Spleen (tissue), 11 donors: ENCODE measurements around the gene GLG1. TPM values are rescaled to one million over a fixed set of nuclear protein-coding genes. Genes with fewer than 3 reads are reported as not detected.

Experiments
- DNase-seq: peaks from one replicate; pipeline ENCODE4 v3.0.0-alpha.2; 2020
- H3K27ac ChIP-seq, 8 donors: fragments of 200-600 bp; sonication (generic) in 7 of 8; 1 replicate in 4 of 8; 2 replicates in 4 of 8; pipeline versions ENCODE4 v1.5.0 to v1.8.0; 2016 to 2021; ENCODE audit warnings: inconsistent platforms in 4 of 8, mild to moderate bottlenecking in 4 of 8, moderate library complexity in 1 of 8
- H3K27me3 ChIP-seq, 7 donors: fragments of 200-600 bp; sonication (generic) in 6 of 7; replicated peaks in 1 of 7; 1 replicate in 4 of 7; 2 replicates in 3 of 7; pipeline versions ENCODE4 v1.5.0 to v1.8.0; 2016 to 2021; ENCODE audit warnings: inconsistent platforms in 3 of 7, mild to moderate bottlenecking in 1 of 7
- H3K36me3 ChIP-seq, 6 donors: fragments of 200-600 bp; sonication (generic) in 5 of 6; 1 replicate in 4 of 6; 2 replicates in 2 of 6; pipeline versions ENCODE4 v1.5.0 to v1.8.0; 2016 to 2021; ENCODE audit warnings: inconsistent platforms in 2 of 6
- H3K4me1 ChIP-seq, 6 donors: fragments of 200-600 bp; sonication (generic) in 5 of 6; 1 replicate in 3 of 6; 2 replicates in 3 of 6; pipeline versions ENCODE4 v1.5.0 to v1.8.0; 2016 to 2021; ENCODE audit warnings: inconsistent platforms in 3 of 6
- H3K4me3 ChIP-seq, 8 donors: fragments of 200-600 bp; sonication (generic) in 7 of 8; 1 replicate in 4 of 8; 2 replicates in 4 of 8; pipeline versions ENCODE4 v1.5.0 to v1.8.0; 2016 to 2021; ENCODE audit warnings: inconsistent platforms in 4 of 8, mild to moderate bottlenecking in 4 of 8, moderate library complexity in 2 of 8
- H3K9me3 ChIP-seq, 8 donors: fragments of 200-600 bp; sonication (generic) in 7 of 8; 1 replicate in 4 of 8; 2 replicates in 4 of 8; pipeline versions ENCODE4 v1.5.0 to v1.8.0; 2016 to 2021; ENCODE audit warnings: inconsistent platforms in 4 of 8
- CTCF ChIP-seq, 11 experiments: fragments of 200-600 bp in 7 of 11; fragments of 450-650 bp in 4 of 11; sonication (generic) in 4 of 11; IDR thresholded peaks in 8 of 11; conservative IDR thresholded peaks in 3 of 11; 1 replicate in 7 of 11; 2 replicates in 4 of 11; pipeline versions ENCODE4 v1.4.0 to v1.8.0; 2016 to 2021; ENCODE audit warnings: antibody characterized with exemption in 11 of 11, inconsistent platforms in 4 of 11, mild to moderate bottlenecking in 1 of 11
- POLR2A ChIP-seq, 3 donors: fragments of 450-650 bp; IDR thresholded peaks; one replicate each; pipeline ENCODE4 v1.5.1; 2017; ENCODE audit warnings: antibody characterized with exemption in 3 of 3, mild to moderate bottlenecking in 1 of 3
- POLR2AphosphoS5 ChIP-seq, 3 donors: sonication (generic); formaldehyde crosslinking; IDR thresholded peaks; one replicate each; pipeline ENCODE4 v1.5.1; 2017; ENCODE audit warnings: antibody characterized with exemption in 3 of 3
- WGBS, 5 donors: extraction: QIAGEN DNeasy Blood & Tissue Kit in 3 of 5; methylation state at CpG; one replicate each; pipeline versions ENCODE4 v1.1.5 to v1.1.7; 2013 to 2018; 5-methylcytosine and 5-hydroxymethylcytosine counted together
- intact Hi-C: fragments of 100-400 bp; cut with DNase I; formaldehyde crosslinking; loops from one replicate; pipeline ENCODE4 v1.15.0; 2023; ENCODE audit warnings: low total_unique reads
- polyA plus RNA-seq, 3 donors: library from polyadenylated mRNA; stranded (reverse); fragments of 200-250 nt; gene quantifications; one replicate each; pipeline ENCODE4 v1.2.1, GENCODE V29; 2013
- total RNA-seq, 7 donors: library from RNA; depleted of rRNA in 3 of 7; stranded (reverse); fragments of >200 nt in 3 of 7; fragmentation: NEBNext Ultra II Directional in 4 of 7; extraction: Animal tissue kit (Norgen Biotek cat#: 25700) in 4 of 7; gene quantifications; one replicate each; pipeline versions ENCODE4 v1.1.0 to v1.2.1, GENCODE V29; 2016 to 2021
- donor health status: healthy with polysubstance abuse.
- donor health status: DM: no; HTN: no; CAD: no; lungs with moderate emphysema.
- donor health status: DM: no; HTN: no; CAD: no.
- donor health status: Bipolar disorder and iron deficiency.
- donor health status: healthy.
- donor health status: DM: no; HTN: no; CAD: no.
- donor health status: DM: yes; HTN: yes; CAD: no.

The GLG1 gene
- total and polyA plus RNA-seq, 10 donors, result 14.6 to 124 (median 101) TPM

DNA sequence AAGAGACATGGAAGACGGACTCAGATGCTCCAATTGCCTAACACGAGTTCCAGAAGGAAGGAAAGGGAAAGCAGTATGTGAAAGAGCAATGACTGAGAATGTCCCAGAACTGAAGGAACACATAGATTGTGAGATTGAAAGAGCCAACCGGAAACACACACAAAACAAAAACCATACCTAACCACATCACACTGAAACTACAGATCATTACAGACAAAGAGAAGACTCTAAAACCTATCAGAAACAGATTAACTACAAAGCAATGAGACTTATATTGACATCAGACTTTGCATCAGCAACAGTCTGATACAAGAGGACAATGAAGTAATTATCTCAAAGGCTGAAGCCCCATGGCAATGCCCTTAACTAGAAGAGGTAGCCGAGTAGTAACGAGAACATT lies 140.0 kb downstream of the GLG1 start:
- intact Hi-C loops, result no loop called here

DNA sequence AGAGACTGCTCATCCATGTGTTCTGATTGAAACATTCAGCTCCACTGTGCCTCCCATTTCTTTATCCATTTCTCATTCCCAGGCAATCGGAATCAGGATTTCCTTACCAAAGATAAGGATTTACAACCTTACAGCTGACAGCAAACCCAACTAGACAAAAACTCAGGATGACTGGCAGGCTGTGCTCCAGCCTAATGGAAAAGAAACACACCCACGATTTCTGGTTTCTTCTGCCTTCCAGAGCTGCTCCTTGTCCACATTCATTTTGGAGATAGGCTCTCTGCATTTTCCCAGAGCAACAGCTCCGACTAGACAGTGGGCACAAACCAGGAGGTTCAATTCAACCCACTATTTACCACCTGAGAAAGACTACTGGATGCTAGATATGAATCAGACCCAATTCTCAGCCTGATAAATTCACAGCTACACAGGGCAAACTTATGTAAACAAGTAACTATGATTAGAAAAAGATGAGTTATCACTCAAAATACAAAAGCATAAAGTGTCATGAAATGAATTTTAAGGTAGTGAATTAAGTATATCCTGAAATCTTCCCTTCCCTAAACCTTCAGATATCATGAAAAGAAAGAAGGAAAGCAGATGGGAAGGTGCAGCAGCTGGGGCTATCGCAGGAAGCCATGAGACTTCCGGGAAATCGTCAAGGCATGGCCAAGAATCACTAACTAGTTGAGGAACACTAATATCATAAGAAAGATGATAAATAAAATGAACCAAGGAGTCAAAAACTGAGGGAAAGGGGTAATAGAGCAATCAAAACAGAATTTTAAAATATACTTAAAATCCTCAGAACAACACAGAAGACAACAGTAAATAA lies 140.8 kb downstream of the GLG1 start:
- Histone ChIP-seq H3K27me3 (no peaks in the 10 kb centered on the region), H3K9me3 (no peaks in the 10 kb centered on the region), H3K4me1 (peaks cover 0 to 11% (median 0%) of the 10 kb centered on the region in 6 donors), H3K36me3 (peaks cover 10 to 100% (median 94%) of the 10 kb centered on the region in 6 donors), H3K4me3 (no peak overlapping the region), H3K27ac (peak overlapping the region in 2 of 8 donors; percentile 8 to 10)
- no peak for DNase-seq
- intact Hi-C loops, result no loop called here
- no peak for TF ChIP-seq POLR2AphosphoS5 (IDR thresholded peaks at IDR 0.05)
- TF ChIP-seq POLR2A (IDR thresholded peaks at IDR 0.05), result no peak
- no peak for TF ChIP-seq CTCF (IDR thresholded peaks at IDR 0.05 in 8 of 11, conservative IDR thresholded peaks at IDR 0.05 in 3 of 11)
- WGBS, 5 donors, result 77 to 87% (median 84%) methylated on average over 6 of the region's 6 CpGs

More for the DNA sequence above, 140.0 kb downstream of the GLG1 start:
- H3K36me3 ChIP-seq, result peaks cover 10 to 100% (median 95%) of the 10 kb centered on the region in 6 donors
- peak overlapping the region in 1 of 8 donors; percentile 10 for H3K27ac ChIP-seq
- peaks cover 0 to 11% (median 0%) of the 10 kb centered on the region in 6 donors for H3K4me1 ChIP-seq
- TF ChIP-seq POLR2A (IDR thresholded peaks at IDR 0.05), result no peak
- no peak for TF ChIP-seq CTCF (IDR thresholded peaks at IDR 0.05 in 8 of 11, conservative IDR thresholded peaks at IDR 0.05 in 3 of 11)
- no peak for TF ChIP-seq POLR2AphosphoS5 (IDR thresholded peaks at IDR 0.05)
- WGBS, 5 donors, result 80 to 93% (median 89%) methylated on average over 5 of the region's 5 CpGs
- H3K27me3 ChIP-seq, result no peaks in the 10 kb centered on the region
- DNase-seq, result no peak
- H3K4me3 ChIP-seq, result no peak overlapping the region
- H3K9me3 ChIP-seq, result no peaks in the 10 kb centered on the region

DNA sequence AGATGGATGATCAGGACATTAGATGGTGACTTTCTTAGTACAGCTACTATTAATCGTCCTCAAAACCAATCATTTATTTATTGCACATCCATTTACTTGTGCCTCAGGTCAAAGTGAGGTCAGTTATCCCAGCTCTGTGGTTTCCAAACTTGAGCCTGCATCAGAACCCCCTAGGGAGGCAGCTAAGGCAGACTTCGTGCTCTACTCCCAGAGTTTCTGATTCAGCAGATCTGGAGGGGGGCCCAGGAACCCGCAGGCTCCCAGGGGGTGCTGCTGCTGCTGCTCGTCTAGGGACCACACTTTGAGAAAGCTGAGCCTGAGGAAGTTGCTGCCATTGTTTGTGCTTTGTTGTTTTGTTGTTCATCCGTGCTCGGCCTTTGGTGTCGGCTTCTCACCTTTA lies 141.6 kb downstream of the GLG1 start:
- peaks cover 0 to 11% (median 0%) of the 10 kb centered on the region in 6 donors for H3K4me1 ChIP-seq
- H3K9me3 ChIP-seq, result no peaks in the 10 kb centered on the region
- intact Hi-C loops, result no loop called here
- no peak overlapping the region for H3K4me3 ChIP-seq
- no peaks in the 10 kb centered on the region for H3K27me3 ChIP-seq
- H3K27ac ChIP-seq, result no peak overlapping the region
- TF ChIP-seq POLR2AphosphoS5 (IDR thresholded peaks at IDR 0.05), result no peak
- TF ChIP-seq CTCF (IDR thresholded peaks at IDR 0.05 in 8 of 11, conservative IDR thresholded peaks at IDR 0.05 in 3 of 11), result no peak
- no peak for TF ChIP-seq POLR2A (IDR thresholded peaks at IDR 0.05)
- H3K36me3 ChIP-seq, result peaks cover 10 to 100% (median 94%) of the 10 kb centered on the region in 6 donors
- 91 to 95% (median 92%) methylated on average over 7 of the region's 7 CpGs for WGBS, 5 donors
- no peak for DNase-seq

GRCh38 chr16:74463888-74464287 lies 143.0 kb downstream of the GLG1 start:
- Histone ChIP-seq H3K27me3 (no peaks in the 10 kb centered on the region), H3K9me3 (no peaks in the 10 kb centered on the region), H3K36me3 (peaks cover 10 to 100% (median 92%) of the 10 kb centered on the region in 6 donors), H3K27ac (peak overlapping the region in 2 of 8 donors; percentile 23 to 44), H3K4me3 (no peak overlapping the region), H3K4me1 (peaks cover 0 to 11% (median 0%) of the 10 kb centered on the region in 6 donors)
- TF ChIP-seq POLR2AphosphoS5 (IDR thresholded peaks at IDR 0.05) (no peak), POLR2A (IDR thresholded peaks at IDR 0.05) (no peak), CTCF (IDR thresholded peaks at IDR 0.05 in 8 of 11, conservative IDR thresholded peaks at IDR 0.05 in 3 of 11) (no peak)
- WGBS, 5 donors, result 67 to 75% (median 73%) methylated on average over 2 of the region's 2 CpGs
- no peak for DNase-seq
- intact Hi-C loops, result no loop called here
